HepG2 (cell line): Measurements from ENCODE around the gene KLF13. TPM values are rescaled to one million over a fixed set of nuclear protein-coding genes. Genes with fewer than 3 reads are reported as not detected.
A peak's percentile ranks its signal among the peaks of the same experiment; 100 is the strongest.

Experiments
- CEBPG ChIP-seq: IDR thresholded peaks from 2 replicates; pipeline ENCODE4 v1.6.1; 2016
- ZNF547 ChIP-seq: sonication (generic); formaldehyde crosslinking; IDR thresholded peaks from 2 replicates; pipeline ENCODE4 v1.5.1; 2020; ENCODE audit warnings: mild to moderate bottlenecking, missing genetic modification reagents
- polyA plus RNA-seq, 8 experiments: library from polyadenylated mRNA; depleted of rRNA in 3 of 8; stranded (reverse) in 7 of 8; unstranded in 1 of 8; fragments of >200 nt; fragmentation: Illumina TruSeq in 4 of 8; extraction: Trizol in 4 of 8; gene quantifications; 2 replicates each; pipeline versions ENCODE4 v1.2.1 to v1.2.3, GENCODE V29; 2011 to 2016; ENCODE audit warnings: low read depth in 4 of 8, missing spikeins in 1 of 8, mixed read lengths in 1 of 8; ENCODE audit not compliant: insufficient read depth in 1 of 8
- total RNA-seq, 5 experiments: library from RNA; depleted of rRNA; stranded (reverse); fragments of >200 nt; fragmentation: Illumina TruSeq; extraction: Trizol; gene quantifications; 2 replicates each; pipeline ENCODE4 v1.2.3, GENCODE V29; 2016; ENCODE audit warnings: low read depth in 1 of 5
- TF ChIP-seq, protein P1 (sequence below): sonication (generic); formaldehyde crosslinking; IDR thresholded peaks from 2 replicates; pipeline ENCODE4 v1.8.1; 2022; ENCODE audit warnings: low read depth, mild to moderate bottlenecking, missing genetic modification reagents
- TF ChIP-seq, protein P2 (sequence below): sonication (generic); formaldehyde crosslinking; IDR thresholded peaks from 2 replicates; pipeline ENCODE4 v1.5.1; 2020; ENCODE audit warnings: missing genetic modification reagents, mild to moderate bottlenecking, borderline replicate concordance

Gene KLF13
- total and polyA plus RNA-seq, 2 of the 13 experiments (the other 11 are each of a cell fraction or from before 2014, with no cell fraction given), result 16.8 to 25.1 TPM

DNA sequence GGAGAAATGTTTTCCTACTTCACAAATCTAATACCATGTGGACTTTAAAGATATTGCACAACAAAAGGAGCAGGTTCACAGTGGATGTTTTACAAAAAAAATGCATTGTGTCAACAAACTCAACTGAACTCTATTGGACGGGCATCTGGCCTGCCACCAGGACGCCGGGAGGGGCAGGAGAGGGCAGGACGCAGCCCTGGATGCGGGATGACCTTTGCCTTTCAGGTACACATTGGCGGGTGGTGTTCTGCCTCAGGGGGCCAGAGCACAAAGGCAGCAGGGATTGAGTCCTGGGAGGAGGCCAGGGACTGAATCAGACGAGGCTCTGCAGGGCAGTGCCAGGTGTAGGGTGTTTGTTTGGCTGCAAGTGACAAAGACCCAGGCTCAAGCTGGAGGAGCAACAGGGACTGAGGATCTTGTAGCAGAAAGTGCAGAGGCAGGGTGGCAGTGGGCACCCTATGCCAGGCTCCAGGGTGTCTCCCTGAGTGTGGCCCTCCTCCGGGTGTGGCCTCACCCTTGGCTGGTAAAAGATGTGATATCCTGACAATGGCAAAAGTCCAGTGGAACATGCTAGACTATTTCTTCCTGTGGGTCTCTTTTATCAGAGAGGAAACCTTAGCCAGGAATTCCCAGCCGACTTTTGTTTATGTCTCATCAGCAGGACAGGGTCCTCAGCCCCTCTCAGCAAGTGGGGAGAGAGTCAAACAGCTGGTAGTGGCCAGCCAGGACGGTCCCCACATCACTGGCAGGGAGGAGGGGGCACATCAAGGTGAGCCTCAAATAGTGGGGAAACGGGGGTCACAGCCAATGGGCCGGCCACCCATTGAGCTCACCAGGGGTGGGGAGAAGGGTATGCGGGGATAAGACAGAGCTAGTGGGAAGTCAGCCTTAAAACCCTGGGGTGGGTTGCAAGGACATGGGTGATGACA is 29.7 kb upstream of the KLF13 start (continued):
- TF ChIP-seq ZNF547 (no peak), CEBPG (peak; percentile 98)
- TF ChIP-seq, protein P1, sequence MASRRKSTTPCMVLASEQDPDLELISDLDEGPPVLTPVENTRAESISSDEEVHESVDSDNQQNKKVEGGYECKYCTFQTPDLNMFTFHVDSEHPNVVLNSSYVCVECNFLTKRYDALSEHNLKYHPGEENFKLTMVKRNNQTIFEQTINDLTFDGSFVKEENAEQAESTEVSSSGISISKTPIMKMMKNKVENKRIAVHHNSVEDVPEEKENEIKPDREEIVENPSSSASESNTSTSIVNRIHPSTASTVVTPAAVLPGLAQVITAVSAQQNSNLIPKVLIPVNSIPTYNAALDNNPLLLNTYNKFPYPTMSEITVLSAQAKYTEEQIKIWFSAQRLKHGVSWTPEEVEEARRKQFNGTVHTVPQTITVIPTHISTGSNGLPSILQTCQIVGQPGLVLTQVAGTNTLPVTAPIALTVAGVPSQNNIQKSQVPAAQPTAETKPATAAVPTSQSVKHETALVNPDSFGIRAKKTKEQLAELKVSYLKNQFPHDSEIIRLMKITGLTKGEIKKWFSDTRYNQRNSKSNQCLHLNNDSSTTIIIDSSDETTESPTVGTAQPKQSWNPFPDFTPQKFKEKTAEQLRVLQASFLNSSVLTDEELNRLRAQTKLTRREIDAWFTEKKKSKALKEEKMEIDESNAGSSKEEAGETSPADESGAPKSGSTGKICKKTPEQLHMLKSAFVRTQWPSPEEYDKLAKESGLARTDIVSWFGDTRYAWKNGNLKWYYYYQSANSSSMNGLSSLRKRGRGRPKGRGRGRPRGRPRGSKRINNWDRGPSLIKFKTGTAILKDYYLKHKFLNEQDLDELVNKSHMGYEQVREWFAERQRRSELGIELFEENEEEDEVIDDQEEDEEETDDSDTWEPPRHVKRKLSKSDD (CRISPR knock-in tag), result peak; percentile 68; the same call in 1 of the 2 replicates
- TF ChIP-seq, protein P2, sequence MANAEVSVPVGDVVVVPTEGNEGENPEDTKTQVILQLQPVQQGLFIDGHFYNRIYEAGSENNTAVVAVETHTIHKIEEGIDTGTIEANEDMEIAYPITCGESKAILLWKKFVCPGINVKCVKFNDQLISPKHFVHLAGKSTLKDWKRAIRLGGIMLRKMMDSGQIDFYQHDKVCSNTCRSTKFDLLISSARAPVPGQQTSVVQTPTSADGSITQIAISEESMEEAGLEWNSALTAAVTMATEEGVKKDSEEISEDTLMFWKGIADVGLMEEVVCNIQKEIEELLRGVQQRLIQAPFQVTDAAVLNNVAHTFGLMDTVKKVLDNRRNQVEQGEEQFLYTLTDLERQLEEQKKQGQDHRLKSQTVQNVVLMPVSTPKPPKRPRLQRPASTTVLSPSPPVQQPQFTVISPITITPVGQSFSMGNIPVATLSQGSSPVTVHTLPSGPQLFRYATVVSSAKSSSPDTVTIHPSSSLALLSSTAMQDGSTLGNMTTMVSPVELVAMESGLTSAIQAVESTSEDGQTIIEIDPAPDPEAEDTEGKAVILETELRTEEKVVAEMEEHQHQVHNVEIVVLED, result peak; percentile 78; the same call in 1 of the 2 replicates
